ENCODE results near the gene BCAS1.
"Not testable (repeated sequence)": the region's sequence is repeated elsewhere in the genome, so short reads cannot be mapped to it uniquely, and the experiment has no call there.

BCAS1 gene

DNA sequence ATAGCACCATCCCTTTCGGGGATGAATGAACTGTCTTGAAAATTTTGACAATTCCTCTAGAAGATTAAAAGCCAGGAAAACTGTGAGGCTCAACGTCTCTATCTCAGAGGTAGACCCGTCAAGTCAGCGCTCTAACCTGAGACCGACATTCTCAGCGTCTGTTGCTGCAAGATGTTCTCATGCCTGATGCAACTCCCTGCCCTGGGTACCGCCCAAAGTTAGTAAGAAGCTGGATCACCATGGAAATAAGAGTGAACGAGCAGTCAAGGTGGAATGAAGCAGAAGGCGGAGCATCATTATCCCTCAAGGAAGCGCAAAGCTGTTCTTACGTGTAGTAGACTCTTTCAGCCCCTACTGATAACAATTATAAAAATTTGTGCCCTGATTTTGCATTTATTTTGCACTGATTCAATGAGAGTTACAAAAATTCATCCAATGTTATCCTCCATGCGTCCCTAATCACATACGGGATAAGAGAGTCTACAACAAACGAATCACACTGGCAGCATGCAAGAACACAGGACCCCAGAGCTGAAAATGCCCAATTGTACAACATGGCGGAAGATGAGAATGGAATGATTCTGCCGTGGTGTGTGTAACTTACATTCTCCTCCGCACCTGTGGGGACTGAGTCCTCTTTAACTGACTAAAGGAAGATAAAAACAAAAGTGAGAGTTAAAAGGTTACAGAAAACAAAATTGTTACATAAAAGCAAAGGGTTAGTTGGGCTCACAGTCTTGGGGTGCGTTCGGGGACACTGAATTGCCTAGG is 95.4 kb downstream of the BCAS1 start:
- TF ChIP-seq POLR2A (IDR thresholded peaks at IDR 0.05; ENCODE audit: low read depth, low read length) (no peak), TAF1 (IDR thresholded peaks at IDR 0.05; ENCODE audit: borderline replicate concordance, low read depth, low read length) (no peak), POLR2AphosphoS5 (IDR thresholded peaks at IDR 0.05; ENCODE audit: low read depth, low read length) (no peak)
- FAIRE-seq (no peak), DNase-seq (ENCODE audit: insufficient read length) (no peak)

GRCh38 chr20:53973882-53974281 is 96.5 kb downstream of the BCAS1 start:
- DNase-seq (ENCODE audit: insufficient read length); FAIRE-seq: not testable (repeated sequence)

GRCh38 chr20:53972179-53972578 is 98.2 kb downstream of the BCAS1 start:
- no peak for FAIRE-seq
- no peak for TF ChIP-seq POLR2AphosphoS5 (IDR thresholded peaks at IDR 0.05; ENCODE audit: low read depth, low read length)
- no peak for TF ChIP-seq TAF1 (IDR thresholded peaks at IDR 0.05; ENCODE audit: borderline replicate concordance, low read depth, low read length)
- TF ChIP-seq POLR2A (IDR thresholded peaks at IDR 0.05; ENCODE audit: low read depth, low read length) = no peak
- no peak for DNase-seq (ENCODE audit: insufficient read length)

GRCh38 chr20:53971096-53971683 is 99.2 kb downstream of the BCAS1 start:
- DNase-seq (ENCODE audit: insufficient read length) (no peak), FAIRE-seq (no peak)
- TF ChIP-seq TAF1 (IDR thresholded peaks at IDR 0.05; ENCODE audit: borderline replicate concordance, low read depth, low read length) (no peak), POLR2A (IDR thresholded peaks at IDR 0.05; ENCODE audit: low read depth, low read length) (no peak), POLR2AphosphoS5 (IDR thresholded peaks at IDR 0.05; ENCODE audit: low read depth, low read length) (no peak)

- TF ChIP-seq TAF1 (IDR thresholded peaks at IDR 0.05; ENCODE audit: borderline replicate concordance, low read depth, low read length) (no peak), POLR2AphosphoS5 (IDR thresholded peaks at IDR 0.05; ENCODE audit: low read depth, low read length) (no peak), POLR2A (IDR thresholded peaks at IDR 0.05; ENCODE audit: low read depth, low read length) (no peak)
- DNase-seq (ENCODE audit: insufficient read length) = no peak
- no peak for FAIRE-seq
Observed at GRCh38 chr20:53970232-53970631, 100.2 kb downstream of the BCAS1 start.

DNA sequence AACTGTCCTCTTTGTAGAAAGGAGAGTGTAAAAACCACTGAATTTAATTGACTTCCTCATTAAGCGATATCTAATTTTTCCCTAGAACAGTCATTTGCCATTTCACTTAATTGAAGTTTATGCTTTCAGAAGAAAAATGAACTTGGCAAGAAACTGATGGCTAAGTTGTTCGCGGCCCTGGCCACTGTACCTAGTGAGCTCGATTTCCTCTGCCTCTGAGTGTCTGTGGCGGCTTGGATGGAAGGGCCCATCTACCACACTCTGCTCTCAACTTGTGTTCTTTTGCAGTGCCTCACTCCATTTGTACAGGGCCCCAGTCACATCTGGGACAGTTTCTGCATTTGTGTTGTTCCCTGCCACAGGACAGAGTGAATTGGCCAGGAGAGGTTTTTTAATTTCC is 102.9 kb downstream of the BCAS1 start:
- no peak for FAIRE-seq

GRCh38 chr20:53966774-53967398 is 103.5 kb downstream of the BCAS1 start:
- DNase-seq (ENCODE audit: insufficient read length) (no peak), FAIRE-seq (no peak)
- TF ChIP-seq POLR2A (IDR thresholded peaks at IDR 0.05; ENCODE audit: low read depth, low read length) (no peak), TAF1 (IDR thresholded peaks at IDR 0.05; ENCODE audit: borderline replicate concordance, low read depth, low read length) (no peak), POLR2AphosphoS5 (IDR thresholded peaks at IDR 0.05; ENCODE audit: low read depth, low read length) (no peak)

More for the DNA sequence above, 102.9 kb downstream of the BCAS1 start:
- TF ChIP-seq POLR2AphosphoS5 (IDR thresholded peaks at IDR 0.05; ENCODE audit: low read depth, low read length) (no peak), TAF1 (IDR thresholded peaks at IDR 0.05; ENCODE audit: borderline replicate concordance, low read depth, low read length) (no peak), POLR2A (IDR thresholded peaks at IDR 0.05; ENCODE audit: low read depth, low read length) (no peak)
- no peak for DNase-seq (ENCODE audit: insufficient read length)

- DNase-seq (ENCODE audit: insufficient read length) = no peak
Observed at GRCh38 chr20:53964501-53965253, 105.7 kb downstream of the BCAS1 start.

DNA sequence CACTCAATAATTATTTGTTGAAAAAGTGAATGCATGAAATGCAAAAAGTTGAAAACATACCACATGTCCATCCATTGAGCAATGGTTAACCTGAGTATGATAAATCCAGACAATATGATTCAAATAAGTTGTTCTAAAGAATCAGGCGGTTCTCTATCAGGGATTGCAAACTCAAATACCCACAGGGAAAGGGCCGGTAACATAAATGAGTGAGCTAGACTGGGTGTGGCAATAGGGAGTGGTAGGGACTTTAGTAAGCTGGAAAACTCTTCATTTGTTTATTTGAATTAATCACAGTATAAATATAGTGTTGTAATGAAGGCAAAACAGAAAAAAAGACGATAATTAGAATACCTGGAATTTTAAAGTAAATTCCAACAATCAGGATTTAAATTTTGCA is 106.3 kb downstream of the BCAS1 start:
- no peak for TF ChIP-seq TAF1 (IDR thresholded peaks at IDR 0.05; ENCODE audit: borderline replicate concordance, low read depth, low read length)
- no peak for TF ChIP-seq POLR2A (IDR thresholded peaks at IDR 0.05; ENCODE audit: low read depth, low read length)
- no peak for TF ChIP-seq POLR2AphosphoS5 (IDR thresholded peaks at IDR 0.05; ENCODE audit: low read depth, low read length)
- DNase-seq (ENCODE audit: insufficient read length) (no peak), FAIRE-seq (no peak)

More at GRCh38 chr20:53964501-53965253, 105.7 kb downstream of the BCAS1 start:
- no peak for TF ChIP-seq POLR2A (IDR thresholded peaks at IDR 0.05; ENCODE audit: low read depth, low read length)
- no peak for TF ChIP-seq POLR2AphosphoS5 (IDR thresholded peaks at IDR 0.05; ENCODE audit: low read depth, low read length)
- no peak for TF ChIP-seq TAF1 (IDR thresholded peaks at IDR 0.05; ENCODE audit: borderline replicate concordance, low read depth, low read length)
- FAIRE-seq = no peak

- DNase-seq (ENCODE audit: insufficient read length) (no peak), FAIRE-seq (no peak)
- TF ChIP-seq POLR2AphosphoS5 (IDR thresholded peaks at IDR 0.05; ENCODE audit: low read depth, low read length) (no peak), POLR2A (IDR thresholded peaks at IDR 0.05; ENCODE audit: low read depth, low read length) (no peak), TAF1 (IDR thresholded peaks at IDR 0.05; ENCODE audit: borderline replicate concordance, low read depth, low read length) (no peak)
Observed at GRCh38 chr20:53963635-53964034, 106.8 kb downstream of the BCAS1 start.

DNA sequence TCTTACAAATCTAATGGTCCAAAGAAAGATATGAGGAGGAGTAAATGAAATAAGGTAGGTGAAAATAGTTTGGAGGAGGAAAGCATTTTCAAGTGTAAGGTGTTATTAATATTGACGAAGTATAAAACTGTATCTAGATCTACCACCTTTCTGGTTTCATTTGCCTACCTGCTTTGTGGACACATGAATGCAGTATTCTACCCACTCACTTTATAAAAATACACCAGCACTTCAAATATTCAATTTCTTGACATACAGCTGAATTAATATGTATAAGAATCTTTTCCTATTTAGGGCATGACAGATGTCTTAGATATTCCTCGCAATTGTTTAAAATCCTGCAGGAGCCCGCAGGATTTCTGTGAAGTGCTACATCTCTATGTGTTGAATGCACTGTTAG is 108.0 kb downstream of the BCAS1 start:
- FAIRE-seq = no peak
- no peak for DNase-seq (ENCODE audit: insufficient read length)
- no peak for TF ChIP-seq POLR2A (IDR thresholded peaks at IDR 0.05; ENCODE audit: low read depth, low read length)
- no peak for TF ChIP-seq POLR2AphosphoS5 (IDR thresholded peaks at IDR 0.05; ENCODE audit: low read depth, low read length)
- no peak for TF ChIP-seq TAF1 (IDR thresholded peaks at IDR 0.05; ENCODE audit: borderline replicate concordance, low read depth, low read length)

Data from GM12892 (cell line).